GM21528 (cell line): Measurements from ENCODE around the gene PID1.
"Not testable (repeated sequence)": the region's sequence is repeated elsewhere in the genome, so short reads cannot be mapped to it uniquely, and the experiment has no call there.

Experiments
- ATAC-seq: cut with Tn5 transposase; IDR thresholded peaks from one replicate; pipeline ENCODE4 v1.9.1; 2021; ENCODE audit warnings: mild to moderate bottlenecking, moderate library complexity; ENCODE audit not compliant: unreplicated experiment, low FRiP score

The PID1 gene

DNA sequence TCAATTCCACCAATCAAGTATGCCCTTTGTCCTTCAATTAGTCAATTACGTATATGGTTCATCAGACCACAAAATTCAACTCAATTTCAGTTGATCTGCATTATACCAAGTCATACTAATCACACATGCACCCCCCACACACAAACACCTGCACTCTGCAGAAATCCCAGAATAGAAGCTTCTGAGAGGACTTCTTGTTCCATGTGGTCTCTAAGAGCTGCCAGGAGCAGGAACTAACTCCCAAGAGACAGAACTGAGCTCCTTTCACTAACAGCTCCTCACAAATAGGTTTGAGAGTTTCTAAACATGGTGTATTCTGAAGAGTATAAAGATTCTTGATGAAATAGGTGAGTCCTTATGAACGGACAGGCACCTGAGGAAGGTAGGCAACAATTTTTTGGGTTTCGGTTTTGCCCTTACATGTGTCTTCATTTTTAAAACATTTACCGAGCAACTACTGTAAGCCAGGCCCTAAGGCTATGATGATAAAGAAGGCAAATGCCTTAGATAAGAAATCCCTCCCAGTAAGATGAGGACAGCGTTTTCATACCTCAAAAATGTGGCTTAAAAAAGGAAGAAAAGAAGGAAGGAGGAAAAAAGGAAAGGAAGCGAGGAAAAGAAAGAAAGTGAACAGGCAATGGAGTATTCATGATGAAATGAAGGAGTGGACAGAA lies 183.1 kb downstream of the PID1 start:
- ATAC-seq: no peak

DNA sequence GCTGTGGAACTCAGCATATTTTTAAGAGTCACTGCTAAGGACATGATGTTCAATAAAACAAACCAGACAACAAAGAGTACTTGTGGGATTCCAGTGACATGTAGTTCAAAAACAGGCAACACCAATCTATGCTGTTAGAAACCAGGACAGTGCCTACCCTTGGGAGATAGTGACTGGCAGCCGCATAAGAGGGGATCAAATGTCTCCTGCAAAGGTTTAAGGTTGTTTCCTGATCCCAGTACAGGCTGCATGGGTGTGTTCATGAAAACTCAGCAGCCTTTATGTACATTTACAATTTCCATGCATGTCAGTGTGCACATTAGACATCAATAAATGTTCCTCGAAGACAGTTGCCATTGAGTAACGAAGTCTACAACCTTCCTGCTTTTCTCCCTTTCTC lies 183.8 kb downstream of the PID1 start:
- no peak for ATAC-seq

- no peak for ATAC-seq
Measured at GRCh38 chr2:229085439-229085838, 185.6 kb downstream of the PID1 start.

GRCh38 chr2:229084447-229084846 lies 186.6 kb downstream of the PID1 start:
- ATAC-seq: no peak

DNA sequence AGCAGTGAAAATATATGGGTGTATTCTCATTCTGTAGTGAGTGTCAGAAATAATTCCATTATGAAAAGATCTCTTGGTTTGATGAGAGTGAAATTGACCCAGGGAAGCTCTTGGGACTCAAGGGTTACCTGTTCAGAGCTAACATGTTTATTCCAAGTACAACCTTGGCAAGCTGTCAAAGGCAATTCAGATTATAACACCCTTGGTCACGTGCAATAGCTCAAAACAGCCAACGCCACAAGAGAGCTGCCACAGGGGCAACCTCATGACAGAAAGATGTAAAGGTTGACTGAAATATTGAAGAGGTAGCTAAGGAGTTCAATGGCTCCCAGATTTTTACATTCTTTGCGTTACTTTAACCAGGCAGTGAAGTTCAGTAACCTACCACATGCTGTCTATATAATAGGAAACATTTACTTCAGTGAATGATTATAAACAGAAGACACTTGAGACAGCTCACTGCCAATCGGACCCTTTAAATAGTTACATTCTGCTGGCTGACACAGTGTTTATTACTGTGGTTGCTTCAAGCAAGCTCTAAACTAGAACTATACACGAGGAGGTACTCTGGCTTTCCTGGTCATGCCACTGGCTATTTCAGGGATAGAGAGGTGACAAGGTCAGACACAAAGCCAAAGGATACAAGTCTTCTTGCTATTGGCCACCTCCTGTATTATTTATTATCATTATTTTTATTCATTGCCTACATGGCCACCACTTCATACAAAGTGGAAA lies 187.3 kb downstream of the PID1 start:
- no peak for ATAC-seq

GRCh38 chr2:229081411-229081810 lies 189.7 kb downstream of the PID1 start:
- no peak for ATAC-seq

- ATAC-seq: no peak
Measured at GRCh38 chr2:229080172-229080571, 190.9 kb downstream of the PID1 start.

DNA sequence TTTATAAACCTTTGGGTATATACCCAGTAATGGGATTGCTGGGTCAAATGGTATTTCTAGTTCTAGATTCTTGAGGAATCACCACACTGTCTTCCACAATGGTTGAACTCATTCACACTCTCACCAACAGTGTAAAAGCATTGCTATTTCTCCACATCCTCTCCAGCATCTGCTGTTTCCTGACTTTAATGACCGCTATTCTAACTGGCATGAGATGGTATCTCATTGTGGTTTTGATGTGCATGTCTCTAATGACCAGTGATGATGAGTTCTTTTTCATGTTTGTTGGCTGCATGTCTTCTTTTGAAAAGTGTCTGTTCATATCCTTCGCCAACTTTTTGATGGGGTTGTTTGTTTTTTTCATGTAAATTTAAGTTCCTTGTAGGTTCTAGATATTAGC lies 194.2 kb downstream of the PID1 start:
- not testable (repeated sequence) for ATAC-seq

- ATAC-seq: no peak
Measured at GRCh38 chr2:229073935-229074334, 197.2 kb downstream of the PID1 start.

- no peak for ATAC-seq
Measured at GRCh38 chr2:229071292-229071976, 199.7 kb downstream of the PID1 start.

DNA sequence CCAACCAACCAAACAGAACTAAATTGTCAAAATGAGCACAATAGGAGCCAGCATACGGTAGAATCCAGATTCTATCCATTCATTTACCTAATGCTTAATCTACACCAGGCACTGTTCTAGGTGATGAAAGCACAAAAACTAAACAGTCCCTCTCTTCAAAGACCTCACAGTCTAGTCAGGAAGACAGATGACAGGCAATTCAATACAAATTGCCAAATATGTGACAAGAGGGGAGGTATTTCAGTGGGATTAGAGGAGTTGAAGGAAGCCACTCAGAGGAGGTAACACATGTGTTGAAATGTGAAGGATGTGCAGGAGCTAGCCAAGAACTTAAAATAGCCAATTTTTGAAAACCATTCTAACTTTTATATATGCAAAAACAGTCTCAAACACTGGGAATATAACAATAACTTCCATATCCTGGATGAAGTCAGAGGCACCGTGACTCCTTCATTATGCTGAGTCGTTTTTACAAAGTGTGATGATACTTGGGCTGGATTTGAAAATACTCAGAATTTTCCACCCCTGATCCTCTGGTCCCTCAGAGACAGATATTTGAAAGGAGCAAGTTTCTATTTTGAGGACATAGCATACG lies 204.9 kb downstream of the PID1 start:
- ATAC-seq: no peak

DNA sequence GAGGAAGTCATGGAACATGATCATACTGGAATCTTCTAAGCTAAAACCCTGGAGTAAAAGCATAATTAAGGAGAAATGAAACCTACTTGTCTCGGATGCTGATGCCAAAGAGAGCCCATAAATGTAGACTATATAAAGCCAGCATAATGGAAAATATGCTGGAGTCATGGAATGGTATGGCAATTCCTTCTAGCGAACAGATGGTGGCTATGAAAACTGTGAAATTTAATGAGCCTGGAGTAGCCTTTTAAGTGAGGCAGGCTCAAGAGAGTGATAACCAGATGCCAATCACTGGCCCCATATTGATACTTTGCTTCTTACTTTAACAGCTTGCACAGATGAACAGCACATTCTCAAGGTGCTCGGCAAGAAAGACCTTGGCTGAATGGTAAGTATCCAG lies 206.3 kb downstream of the PID1 start:
- ATAC-seq: no peak

DNA sequence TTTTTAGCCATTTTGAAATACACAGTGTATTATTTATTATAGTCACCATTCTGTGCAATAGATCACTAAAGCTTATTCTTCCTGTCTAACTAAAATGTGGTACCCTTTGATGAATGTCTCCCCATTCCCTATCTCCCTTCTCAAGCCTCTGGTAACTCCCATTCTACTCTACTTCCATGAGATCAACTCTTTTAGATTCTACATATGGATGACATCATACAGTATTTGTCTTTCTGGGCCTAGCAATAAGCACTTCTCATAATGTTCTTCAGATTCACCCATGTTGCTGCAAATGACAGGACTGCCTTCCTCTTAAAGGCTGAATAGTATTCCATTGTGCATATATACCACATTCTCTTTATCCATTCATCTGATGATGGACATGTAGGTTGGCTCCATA lies 210.9 kb downstream of the PID1 start:
- ATAC-seq: no peak

GRCh38 chr2:229059331-229060033 lies 211.6 kb downstream of the PID1 start:
- no peak for ATAC-seq

DNA sequence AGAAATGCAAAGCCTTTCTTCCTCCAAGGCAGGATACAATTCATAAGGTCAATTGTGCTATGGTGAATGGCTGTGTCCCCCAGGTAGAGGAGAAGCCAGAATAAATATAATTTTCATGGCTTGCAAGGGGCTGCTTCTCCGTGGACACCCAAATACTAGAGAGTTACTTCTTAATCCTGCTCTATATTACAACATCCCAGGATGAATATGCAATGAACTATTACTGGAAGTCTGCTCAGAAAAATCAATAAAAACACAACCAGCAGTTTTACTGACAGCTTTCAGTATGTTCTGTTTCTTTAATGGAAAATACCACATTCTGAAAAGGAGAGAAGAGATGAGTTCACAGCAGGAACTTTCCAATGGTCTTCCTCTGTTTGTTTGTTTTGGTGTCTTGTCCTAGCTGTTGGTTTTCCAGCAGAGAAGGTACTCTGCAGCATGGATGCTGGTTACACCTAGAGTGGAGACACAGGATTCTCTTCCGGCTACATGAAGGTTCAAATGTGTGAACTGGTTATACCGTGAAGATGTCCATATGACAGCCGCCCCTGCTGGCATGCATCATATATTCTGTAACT lies 213.0 kb downstream of the PID1 start:
- no peak for ATAC-seq

DNA sequence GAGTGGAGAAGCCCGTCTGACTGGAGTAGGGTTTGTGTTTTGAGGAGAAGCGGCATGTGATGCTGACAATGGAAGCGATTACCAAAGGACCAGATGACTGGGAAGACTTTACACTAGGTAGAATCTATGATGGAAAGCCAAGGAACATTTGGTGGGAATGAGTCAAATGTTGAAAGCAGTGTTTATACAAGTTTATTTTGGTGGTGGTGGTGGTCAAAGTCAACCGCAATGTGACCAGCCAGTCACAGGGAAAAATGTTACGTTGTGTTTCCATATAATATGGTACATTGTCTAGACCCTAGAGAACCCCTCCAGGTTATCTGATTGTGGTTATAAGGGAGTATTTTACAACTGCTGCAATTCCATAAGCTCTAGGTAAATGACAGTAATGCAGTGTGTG lies 216.8 kb downstream of the PID1 start:
- no peak for ATAC-seq

GRCh38 chr2:229051798-229052197 lies 219.3 kb downstream of the PID1 start:
- no peak for ATAC-seq

DNA sequence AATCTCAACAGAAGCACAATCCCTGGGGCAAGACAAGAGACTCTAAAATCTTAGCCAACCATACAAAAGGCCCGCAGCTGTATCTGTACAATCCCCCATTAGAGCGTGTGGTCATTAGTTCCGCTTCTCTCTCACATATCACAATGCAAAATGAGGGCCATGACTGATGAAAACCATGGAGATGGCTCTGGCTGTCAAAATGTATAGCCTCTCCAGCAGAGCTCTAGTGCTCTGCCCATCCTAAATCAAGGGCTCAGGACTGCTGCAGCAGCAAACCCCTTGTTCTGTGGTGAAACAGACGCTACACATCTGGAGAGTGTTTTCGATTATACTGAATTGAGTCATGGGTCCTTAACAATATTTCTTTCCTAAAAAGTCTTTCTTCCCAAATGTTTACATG lies 221.0 kb downstream of the PID1 start:
- no peak for ATAC-seq

GRCh38 chr2:229048134-229048533 lies 223.0 kb downstream of the PID1 start:
- ATAC-seq: no peak

- ATAC-seq: no peak
Measured at GRCh38 chr2:229045671-229046070, 225.4 kb downstream of the PID1 start.
